DMS 273 treated with DMSO at 0.1 percent for 48 hours (cell line): Measurements from ENCODE around the gene POU4F1.

Experiments used
- DNase-seq: peaks from one replicate; lab custom pipeline; 2025; lab: John Stamatoyannopoulos, UW

POU4F1 gene

DNA sequence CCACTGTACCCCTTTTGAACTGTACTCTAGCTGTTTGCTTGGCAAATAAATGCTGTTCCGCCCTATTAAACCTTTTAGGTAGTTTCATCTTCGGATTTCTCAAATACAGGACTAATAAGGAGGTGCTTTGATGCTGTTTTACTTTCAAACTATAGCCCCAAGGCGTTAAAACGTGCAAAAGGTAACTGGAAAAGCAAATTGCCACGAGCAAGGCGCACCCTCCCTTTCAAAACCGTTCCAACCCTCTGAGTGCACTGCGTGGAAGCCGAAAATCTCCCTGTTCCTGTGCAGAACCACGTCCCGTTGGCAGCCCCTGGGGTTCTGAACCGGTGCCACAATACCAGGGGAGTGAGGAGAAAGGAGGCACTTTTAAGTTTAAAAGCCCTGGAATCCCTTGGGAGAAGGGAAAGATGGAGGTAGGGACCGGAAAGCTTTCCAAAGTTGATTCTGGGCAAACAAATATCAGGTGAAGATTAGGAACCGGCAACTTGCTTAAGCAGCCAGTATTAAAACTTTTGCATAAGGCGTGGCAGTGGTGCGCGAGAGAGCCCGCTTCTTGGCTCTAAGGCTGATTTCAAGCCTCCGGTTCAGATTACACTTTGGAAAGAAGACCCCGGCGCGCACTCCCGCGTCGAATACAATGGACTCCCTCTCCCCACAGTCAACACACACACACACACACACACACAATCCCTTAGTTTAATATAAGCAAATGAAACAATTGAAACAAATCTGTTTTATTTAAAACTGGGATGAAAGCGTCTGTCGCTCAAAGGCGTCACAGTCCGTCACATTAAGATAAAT, 9.5 kb downstream of the POU4F1 start:
- no peak for DNase-seq

- DNase-seq, result no peak
Observed at GRCh38 chr13:78593129-78593528, 10.2 kb downstream of the POU4F1 start.

DNA sequence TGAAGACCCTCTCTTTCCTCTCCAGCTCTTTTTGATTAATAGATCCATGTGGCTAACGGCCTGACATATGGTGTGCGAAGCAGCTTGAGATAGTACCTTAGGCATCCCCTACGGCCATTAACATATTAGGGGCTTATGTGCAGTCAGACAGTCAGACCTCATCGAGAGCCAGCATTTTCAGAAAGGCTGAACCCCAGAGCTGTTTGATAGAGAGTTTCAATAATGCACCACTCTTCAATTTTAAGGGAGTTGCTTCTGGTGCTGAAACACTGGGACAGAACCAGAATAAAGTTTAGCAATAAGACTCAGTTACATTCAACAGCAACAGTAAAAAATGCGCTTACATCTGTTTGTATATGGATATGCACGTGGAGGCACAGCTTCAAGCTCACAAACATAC, 10.8 kb downstream of the POU4F1 start:
- peak; percentile 44 for DNase-seq

DNA sequence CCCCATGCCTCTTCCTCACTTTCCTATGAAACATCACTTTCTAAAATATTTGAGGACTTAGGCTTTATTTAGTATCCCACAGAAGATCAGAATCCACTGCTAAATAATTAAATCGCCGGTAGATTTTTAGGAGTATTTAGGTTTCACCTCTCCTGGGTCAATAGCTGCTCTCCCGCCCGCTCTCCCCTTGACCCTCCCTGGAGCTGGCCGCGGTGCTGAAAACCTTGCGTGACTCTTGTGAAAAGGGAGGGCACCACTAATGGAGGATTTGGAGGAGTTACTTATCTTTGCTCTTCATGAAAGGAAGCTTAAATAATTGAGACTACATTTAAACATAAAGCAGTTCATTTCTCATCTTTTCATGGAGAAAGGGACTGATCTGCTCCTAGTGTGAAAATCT, 14.1 kb downstream of the POU4F1 start:
- DNase-seq, result no peak

DNA sequence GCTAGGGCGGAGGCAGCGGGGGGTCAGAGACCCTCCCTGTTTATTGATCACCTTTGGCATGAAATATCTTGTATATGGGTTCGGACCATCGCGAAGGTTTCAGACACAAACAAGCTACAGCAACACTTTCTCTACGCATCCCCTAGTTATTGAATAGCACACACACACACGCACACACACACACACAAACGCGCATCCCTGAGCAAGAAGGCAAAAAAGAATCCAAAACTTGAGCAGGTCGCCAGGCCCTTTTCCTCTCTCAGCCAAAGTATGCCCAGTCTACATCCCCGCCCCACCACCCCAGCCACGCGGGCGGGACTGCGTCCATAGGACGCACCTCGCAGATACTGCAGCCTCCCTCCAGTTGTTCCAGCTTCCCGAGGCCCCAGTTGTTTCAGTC, 16.0 kb downstream of the POU4F1 start:
- no peak for DNase-seq

GRCh38 chr13:78586706-78587105, 16.6 kb downstream of the POU4F1 start:
- no peak for DNase-seq

DNA sequence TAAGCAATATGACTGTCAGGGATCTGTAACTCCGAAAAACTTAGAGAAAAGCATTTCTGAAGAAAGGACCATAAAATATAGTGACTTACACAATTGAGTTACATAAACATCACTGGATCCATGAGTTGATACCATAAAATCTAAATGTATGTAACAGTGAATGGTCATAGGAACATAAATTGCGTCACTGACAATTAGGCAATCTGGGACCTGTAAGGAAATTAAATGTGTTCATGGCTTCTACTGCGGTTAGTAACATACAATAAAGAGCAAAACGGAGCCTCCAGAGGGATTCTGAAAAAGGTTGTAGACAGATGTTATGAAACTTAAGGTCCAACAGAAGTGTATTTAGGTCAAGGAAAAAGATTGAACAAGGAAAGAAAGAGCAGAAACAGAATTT, 27.1 kb downstream of the POU4F1 start:
- DNase-seq, result no peak

- DNase-seq, result no peak
Observed at GRCh38 chr13:78572459-78572858, 30.9 kb downstream of the POU4F1 start.

- DNase-seq, result no peak
Observed at GRCh38 chr13:78569029-78569428, 34.3 kb downstream of the POU4F1 start.

DNA sequence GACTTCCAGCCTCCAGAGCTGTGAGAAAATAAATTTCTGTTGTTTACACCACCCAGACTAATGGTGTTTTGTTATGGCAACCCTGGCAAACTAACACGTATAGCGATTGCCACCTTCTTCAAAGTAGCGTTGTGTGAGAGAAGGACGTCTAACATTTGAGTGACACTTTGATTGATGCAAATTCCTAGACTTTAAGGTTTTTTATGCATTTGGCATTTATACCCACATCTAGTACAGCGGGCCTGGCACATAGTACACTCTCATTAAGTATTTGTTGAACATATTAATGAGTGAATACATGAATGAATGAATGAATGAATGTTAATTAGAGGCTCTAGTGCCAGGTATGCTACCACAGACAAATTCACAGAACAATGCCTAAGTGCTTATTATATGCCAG, 36.7 kb downstream of the POU4F1 start:
- no peak for DNase-seq

GRCh38 chr13:78562237-78562889, 41.0 kb downstream of the POU4F1 start:
- DNase-seq, result no peak
